Measurements from ENCODE around the gene HSPB8.

HSPB8 gene

GRCh38 chr12:119241580-119242169, 62.9 kb downstream of the HSPB8 start:
- FAIRE-seq: no peak
- no peak for DNase-seq (ENCODE audit: extremely low spot score, insufficient read length, low read depth)

All from GM18507 (cell line).